KMS-11 (cell line): ENCODE results near the gene EBLN1.

Experiments used
- H2AFZ ChIP-seq: fragments of 200-600 bp; sonication (generic); 2 replicates; pipeline ENCODE4 v1.6.1; 2016; ENCODE audit warnings: antibody characterized with exemption, mixed run types, low read depth
- H3K27ac ChIP-seq: fragments of 200-600 bp; sonication (generic); 2 replicates; pipeline ENCODE4 v1.6.1; 2016; ENCODE audit warnings: mild to moderate bottlenecking, mixed run types
- H3K27me3 ChIP-seq: fragments of 200-600 bp; sonication (generic); 2 replicates; pipeline ENCODE4 v1.6.1; 2017; ENCODE audit warnings: mild to moderate bottlenecking, low read depth, mixed run types, moderate library complexity; ENCODE audit not compliant: insufficient read depth
- H3K36me3 ChIP-seq: fragments of 200-600 bp; sonication (generic); 2 replicates; pipeline ENCODE4 v1.6.1; 2017; ENCODE audit warnings: mild to moderate bottlenecking, mixed run types; ENCODE audit not compliant: insufficient read depth
- H3K4me1 ChIP-seq: fragments of 200-600 bp; sonication (generic); 2 replicates; pipeline ENCODE4 v1.6.1; 2016; ENCODE audit warnings: mild to moderate bottlenecking, low read depth, mixed run types; ENCODE audit not compliant: poor library complexity, severe bottlenecking
- H3K4me2 ChIP-seq: fragments of 200-600 bp; sonication (generic); 2 replicates; pipeline ENCODE4 v1.7.0; 2016; ENCODE audit warnings: mild to moderate bottlenecking, mixed run types
- H3K4me3 ChIP-seq: fragments of 200-600 bp; sonication (generic); IDR thresholded peaks from 2 replicates; pipeline ENCODE4 v1.6.1; 2017; ENCODE audit warnings: low read depth, low read length, mixed read lengths; ENCODE audit not compliant: insufficient read depth
- H3K79me2 ChIP-seq: fragments of 200-600 bp; sonication (generic); 2 replicates; pipeline ENCODE4 v1.6.1; 2016; ENCODE audit warnings: low read depth, mixed run types; ENCODE audit not compliant: insufficient read depth
- H3K9ac ChIP-seq: fragments of 200-600 bp; sonication (generic); 2 replicates; pipeline ENCODE4 v1.6.1; 2016; ENCODE audit warnings: mild to moderate bottlenecking, mixed run types
- H4K20me1 ChIP-seq: fragments of 200-600 bp; sonication (generic); 2 replicates; pipeline ENCODE4 v1.6.1; 2016; ENCODE audit warnings: mild to moderate bottlenecking, mixed run types; ENCODE audit not compliant: insufficient read depth
- TF ChIP-seq, protein P1 (sequence below): fragments of 200-600 bp; sonication (generic); conservative IDR thresholded peaks from 2 replicates; pipeline ENCODE4 v1.6.1; 2017; ENCODE audit warnings: low read depth, mild to moderate bottlenecking, antibody characterized with exemption, low read length, moderate library complexity, mixed read lengths

EBLN1 gene

DNA sequence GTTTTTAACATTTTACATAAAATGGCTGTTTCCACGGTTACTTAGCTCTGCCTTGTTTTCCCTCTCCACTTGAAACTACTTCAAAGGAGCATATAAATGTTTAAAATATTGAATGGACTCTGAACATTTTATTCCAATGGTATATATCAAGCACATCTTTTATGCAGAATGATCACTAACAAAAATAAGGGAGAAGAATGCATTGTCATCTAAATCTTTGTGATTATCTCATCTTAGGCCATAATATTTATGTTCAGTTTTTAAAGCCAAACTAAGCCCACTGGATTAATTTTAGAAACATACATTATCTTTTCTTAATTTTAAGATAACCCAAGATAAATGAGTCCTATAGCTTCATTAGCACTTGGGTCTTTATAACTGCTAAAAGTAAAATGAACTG, 13.4 kb upstream of the EBLN1 start:
- Histone ChIP-seq H3K9ac (no peak overlapping the region), H3K27ac (no peak overlapping the region), H4K20me1 (no peaks in the 10 kb centered on the region), H2AFZ (peak overlapping the region; percentile 65), H3K4me1 (peaks cover 18% of the 10 kb centered on the region), H3K79me2 (no peaks in the 10 kb centered on the region), H3K36me3 (no peaks in the 10 kb centered on the region), H3K4me3 (no peak overlapping the region), H3K4me2 (peak overlapping the region; percentile 55; the same call in 1 of the 2 replicates), H3K27me3 (no peaks in the 10 kb centered on the region)
- TF ChIP-seq, protein P1, sequence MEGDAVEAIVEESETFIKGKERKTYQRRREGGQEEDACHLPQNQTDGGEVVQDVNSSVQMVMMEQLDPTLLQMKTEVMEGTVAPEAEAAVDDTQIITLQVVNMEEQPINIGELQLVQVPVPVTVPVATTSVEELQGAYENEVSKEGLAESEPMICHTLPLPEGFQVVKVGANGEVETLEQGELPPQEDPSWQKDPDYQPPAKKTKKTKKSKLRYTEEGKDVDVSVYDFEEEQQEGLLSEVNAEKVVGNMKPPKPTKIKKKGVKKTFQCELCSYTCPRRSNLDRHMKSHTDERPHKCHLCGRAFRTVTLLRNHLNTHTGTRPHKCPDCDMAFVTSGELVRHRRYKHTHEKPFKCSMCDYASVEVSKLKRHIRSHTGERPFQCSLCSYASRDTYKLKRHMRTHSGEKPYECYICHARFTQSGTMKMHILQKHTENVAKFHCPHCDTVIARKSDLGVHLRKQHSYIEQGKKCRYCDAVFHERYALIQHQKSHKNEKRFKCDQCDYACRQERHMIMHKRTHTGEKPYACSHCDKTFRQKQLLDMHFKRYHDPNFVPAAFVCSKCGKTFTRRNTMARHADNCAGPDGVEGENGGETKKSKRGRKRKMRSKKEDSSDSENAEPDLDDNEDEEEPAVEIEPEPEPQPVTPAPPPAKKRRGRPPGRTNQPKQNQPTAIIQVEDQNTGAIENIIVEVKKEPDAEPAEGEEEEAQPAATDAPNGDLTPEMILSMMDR, result no peak

DNA sequence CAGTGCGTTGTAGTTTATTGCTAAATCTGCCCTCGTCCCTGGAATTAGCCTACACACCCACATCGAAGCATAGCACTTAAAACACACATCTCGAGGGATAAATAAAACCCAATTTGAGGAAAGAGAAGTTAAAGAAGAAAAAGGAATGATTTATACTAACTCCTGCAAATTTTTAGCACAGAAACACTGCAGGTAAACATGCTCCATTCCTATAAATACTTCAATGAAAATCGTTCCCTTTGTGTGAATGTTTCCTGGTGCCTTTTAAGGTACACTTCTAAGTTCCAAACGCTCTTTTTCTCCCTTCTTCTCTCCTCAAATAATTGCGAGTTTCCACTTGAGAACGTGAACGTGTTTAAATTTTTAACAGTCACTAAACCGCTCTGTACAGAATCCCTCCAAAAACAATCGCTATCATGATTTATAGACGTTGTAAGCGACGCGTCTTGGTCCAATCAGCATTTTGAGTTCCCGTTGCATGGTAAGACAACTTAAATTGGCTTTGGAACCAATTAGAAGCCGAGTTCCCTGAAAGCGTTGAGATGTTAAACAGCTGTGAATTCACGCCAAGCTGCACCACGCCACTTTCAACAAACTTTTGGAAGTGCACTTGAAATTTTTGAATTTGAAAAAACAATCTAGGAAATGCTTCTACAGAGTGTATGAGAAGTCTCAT, 12.5 kb upstream of the EBLN1 start:
- H3K9ac ChIP-seq, result peak overlapping the region; percentile 75; the same call in 1 of the 2 replicates
- no peak overlapping the region for H3K4me3 ChIP-seq
- TF ChIP-seq, protein P1, result no peak
- H3K79me2 ChIP-seq, result no peaks in the 10 kb centered on the region
- peaks cover 18% of the 10 kb centered on the region for H3K4me1 ChIP-seq
- no peaks in the 10 kb centered on the region for H4K20me1 ChIP-seq
- H2AFZ ChIP-seq, result peak overlapping the region; percentile 65
- no peaks in the 10 kb centered on the region for H3K27me3 ChIP-seq
- no peaks in the 10 kb centered on the region for H3K36me3 ChIP-seq
- H3K27ac ChIP-seq, result peak overlapping the region; percentile 8; the same call in 1 of the 2 replicates
- H3K4me2 ChIP-seq, result peak overlapping the region; percentile 55

DNA sequence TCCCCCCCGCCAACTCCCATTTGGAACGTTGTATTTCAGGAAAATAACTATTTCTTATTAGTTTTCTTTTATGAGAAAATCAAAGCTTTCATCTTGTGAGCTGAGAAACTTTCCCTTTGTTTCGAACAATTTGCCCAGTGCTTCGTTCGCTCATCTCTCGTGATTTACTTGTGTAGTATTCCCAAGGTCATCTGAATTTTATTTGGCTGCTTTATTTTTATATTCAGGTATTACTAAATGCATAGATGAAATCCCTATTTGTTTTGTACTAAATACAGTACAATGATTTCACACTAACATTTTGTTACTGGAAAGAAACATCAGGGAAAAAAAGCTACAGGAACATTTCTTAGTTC, 12.0 kb upstream of the EBLN1 start:
- H3K27ac ChIP-seq, result peak overlapping the region; percentile 8; the same call in 1 of the 2 replicates
- TF ChIP-seq, protein P1, result no peak
- peak overlapping the region; percentile 55 for H3K4me2 ChIP-seq
- H3K4me1 ChIP-seq, result peaks cover 18% of the 10 kb centered on the region
- no peaks in the 10 kb centered on the region for H3K36me3 ChIP-seq
- H3K79me2 ChIP-seq, result no peaks in the 10 kb centered on the region
- no peaks in the 10 kb centered on the region for H3K27me3 ChIP-seq
- no peak overlapping the region for H3K4me3 ChIP-seq
- H2AFZ ChIP-seq, result peak overlapping the region; percentile 65
- peak overlapping the region; percentile 75; the same call in 1 of the 2 replicates for H3K9ac ChIP-seq
- H4K20me1 ChIP-seq, result no peaks in the 10 kb centered on the region

DNA sequence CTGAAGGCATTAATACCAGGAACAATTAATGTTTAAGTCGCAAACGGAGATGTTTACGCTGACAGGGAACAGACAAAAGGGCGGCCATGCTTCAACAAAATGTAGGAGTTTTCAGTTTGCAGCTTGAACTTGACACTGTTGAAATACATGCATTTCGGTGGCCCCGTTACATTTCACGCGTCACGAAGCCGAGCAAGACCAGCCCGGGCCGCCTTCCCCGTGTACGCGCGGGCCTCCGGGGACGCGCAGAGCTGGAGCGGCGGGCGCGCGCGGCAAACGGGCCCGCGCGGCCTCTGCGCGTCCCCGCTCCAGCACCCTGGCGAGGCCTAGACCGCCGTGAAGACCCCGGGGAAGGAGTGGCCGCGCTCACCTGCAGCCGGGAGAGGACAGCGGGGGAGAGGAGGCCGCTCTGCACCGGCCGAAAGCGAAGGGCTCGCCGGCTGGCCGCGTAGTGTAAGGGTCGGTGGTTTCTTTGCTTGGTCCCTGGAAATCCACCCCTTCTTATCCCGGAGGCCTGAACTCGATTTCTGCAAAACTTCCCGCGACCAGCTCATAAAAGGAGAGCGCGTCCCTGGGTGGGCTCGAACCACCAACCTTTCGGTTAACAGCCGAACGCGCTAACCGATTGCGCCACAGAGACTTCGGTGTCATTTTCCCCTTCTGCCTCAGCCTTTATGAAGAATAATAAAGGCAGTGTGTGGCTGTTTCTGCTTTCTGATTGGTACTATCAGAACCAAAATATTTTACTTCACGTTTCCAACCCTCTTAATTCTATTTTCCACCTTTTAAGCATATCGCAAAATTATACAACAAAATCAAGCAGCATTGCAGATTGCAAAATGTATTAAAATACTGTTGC, 11.4 kb upstream of the EBLN1 start:
- no peaks in the 10 kb centered on the region for H4K20me1 ChIP-seq
- peak overlapping the region; percentile 83 for H2AFZ ChIP-seq
- peak overlapping the region; percentile 80 for H3K27ac ChIP-seq
- H3K36me3 ChIP-seq, result no peaks in the 10 kb centered on the region
- H3K4me1 ChIP-seq, result peaks cover 18% of the 10 kb centered on the region
- TF ChIP-seq, protein P1, result no peak
- no peak overlapping the region for H3K4me3 ChIP-seq
- no peaks in the 10 kb centered on the region for H3K79me2 ChIP-seq
- no peaks in the 10 kb centered on the region for H3K27me3 ChIP-seq
- H3K9ac ChIP-seq, result peak overlapping the region; percentile 75
- peak overlapping the region; percentile 92 for H3K4me2 ChIP-seq
